Breast epithelium (tissue), 3 donors: ENCODE measurements around the gene ATP6V0B.
A peak's percentile ranks its signal among the peaks of the same experiment; 100 is the strongest.

Experiments used
- POLR2A ChIP-seq: fragments of 450-650 bp; IDR thresholded peaks from one replicate; pipeline ENCODE4 v1.6.1; 2016; ENCODE audit warnings: antibody characterized with exemption, mild to moderate bottlenecking, moderate library complexity
- TF ChIP-seq, protein P1 (sequence below), 3 donors: fragments of 450-650 bp; IDR thresholded peaks; one replicate each; pipeline ENCODE4 v1.5.1; 2016 to 2017; ENCODE audit warnings: antibody characterized with exemption in 3 of 3, mild to moderate bottlenecking in 3 of 3, moderate library complexity in 3 of 3

DNA sequence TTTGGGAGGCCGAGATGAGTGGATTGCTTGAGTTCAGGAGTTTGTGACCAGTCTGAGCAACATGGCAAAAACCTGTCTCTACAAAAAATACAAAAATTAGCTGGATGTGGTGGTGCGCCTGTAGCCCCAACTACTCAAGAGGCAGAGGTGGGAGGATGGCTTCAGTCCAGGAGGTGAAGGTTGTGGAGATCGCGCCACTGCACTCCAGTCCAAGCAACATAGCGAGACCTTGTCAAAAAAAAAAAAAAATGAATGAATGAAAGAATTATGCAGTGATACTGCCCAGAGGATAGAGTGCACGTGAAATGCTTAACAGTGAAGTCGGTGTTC lies 5.4 kb upstream of the ATP6V0B start:
- TF ChIP-seq, protein P1, sequence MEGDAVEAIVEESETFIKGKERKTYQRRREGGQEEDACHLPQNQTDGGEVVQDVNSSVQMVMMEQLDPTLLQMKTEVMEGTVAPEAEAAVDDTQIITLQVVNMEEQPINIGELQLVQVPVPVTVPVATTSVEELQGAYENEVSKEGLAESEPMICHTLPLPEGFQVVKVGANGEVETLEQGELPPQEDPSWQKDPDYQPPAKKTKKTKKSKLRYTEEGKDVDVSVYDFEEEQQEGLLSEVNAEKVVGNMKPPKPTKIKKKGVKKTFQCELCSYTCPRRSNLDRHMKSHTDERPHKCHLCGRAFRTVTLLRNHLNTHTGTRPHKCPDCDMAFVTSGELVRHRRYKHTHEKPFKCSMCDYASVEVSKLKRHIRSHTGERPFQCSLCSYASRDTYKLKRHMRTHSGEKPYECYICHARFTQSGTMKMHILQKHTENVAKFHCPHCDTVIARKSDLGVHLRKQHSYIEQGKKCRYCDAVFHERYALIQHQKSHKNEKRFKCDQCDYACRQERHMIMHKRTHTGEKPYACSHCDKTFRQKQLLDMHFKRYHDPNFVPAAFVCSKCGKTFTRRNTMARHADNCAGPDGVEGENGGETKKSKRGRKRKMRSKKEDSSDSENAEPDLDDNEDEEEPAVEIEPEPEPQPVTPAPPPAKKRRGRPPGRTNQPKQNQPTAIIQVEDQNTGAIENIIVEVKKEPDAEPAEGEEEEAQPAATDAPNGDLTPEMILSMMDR (IDR thresholded peaks at IDR 0.05): peak in 1 of 3 donors; percentile 40
- no peak for TF ChIP-seq POLR2A
